NCI-H1417 (cell line): Measurements from ENCODE around the gene NUTM2D.
"Not testable (repeated sequence)": the region's sequence is repeated elsewhere in the genome, so short reads cannot be mapped to it uniquely, and the experiment has no call there.

Source experiments
- DNase-seq, 3 experiments: peaks; one replicate each; lab custom pipeline; 2025; lab: John Stamatoyannopoulos, UW

Gene NUTM2D

GRCh38 chr10:87369514-87370112, 12.1 kb downstream of the NUTM2D start:
- not testable (repeated sequence) for DNase-seq

- not testable (repeated sequence) for DNase-seq
These were observed 16.5 kb downstream of the NUTM2D start for GRCh38 chr10:87374091-87374490.

- not testable (repeated sequence) for DNase-seq
These were observed 21.6 kb downstream of the NUTM2D start for GRCh38 chr10:87379115-87379514.

GRCh38 chr10:87383149-87383857, 25.8 kb downstream of the NUTM2D start:
- DNase-seq, result not testable (repeated sequence)

DNA sequence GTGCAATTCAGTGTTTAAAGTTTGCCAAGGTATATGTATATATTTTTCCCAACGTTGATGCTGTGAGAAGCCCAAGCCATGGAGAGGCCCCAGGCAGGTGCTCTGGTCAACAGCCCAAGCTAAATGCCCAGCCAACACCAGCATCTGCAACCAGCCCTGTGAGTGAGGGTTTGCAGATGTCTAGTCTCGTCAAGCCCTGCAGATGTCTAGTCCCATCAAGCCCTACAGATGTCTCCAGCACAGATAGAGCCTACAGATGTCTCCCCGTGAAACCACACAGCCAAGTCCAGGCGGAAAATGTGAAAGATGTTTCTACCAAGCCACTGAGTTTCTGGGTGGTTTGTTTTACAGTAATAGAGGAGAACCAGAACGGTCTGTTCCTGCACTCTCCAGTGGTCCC, 26.7 kb downstream of the NUTM2D start:
- DNase-seq, result not testable (repeated sequence)

GRCh38 chr10:87385762-87386360, 28.3 kb downstream of the NUTM2D start:
- DNase-seq, result not testable (repeated sequence)

DNA sequence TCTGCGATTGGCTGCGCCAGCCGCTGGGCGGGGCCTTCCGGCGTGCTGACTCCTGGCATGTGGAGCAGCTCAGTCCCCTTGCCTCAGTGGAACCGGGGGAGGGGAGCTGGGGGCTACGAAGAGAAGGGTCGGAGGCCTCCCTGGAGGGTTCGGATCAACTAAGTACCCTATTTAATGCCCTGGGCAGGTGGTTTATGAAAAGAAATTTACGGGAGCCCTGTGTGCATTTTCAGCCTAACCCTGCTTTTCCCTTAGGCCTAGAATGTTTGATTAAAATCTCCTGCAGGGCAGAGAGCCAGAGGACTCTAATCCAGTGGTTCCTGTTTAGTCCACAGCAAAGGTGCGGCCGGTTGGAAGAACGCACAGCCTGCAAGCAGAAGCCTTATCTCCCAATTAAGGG, 33.8 kb downstream of the NUTM2D start:
- DNase-seq, result not testable (repeated sequence)

GRCh38 chr10:87396206-87396605, 38.7 kb downstream of the NUTM2D start:
- DNase-seq, result not testable (repeated sequence)

DNA sequence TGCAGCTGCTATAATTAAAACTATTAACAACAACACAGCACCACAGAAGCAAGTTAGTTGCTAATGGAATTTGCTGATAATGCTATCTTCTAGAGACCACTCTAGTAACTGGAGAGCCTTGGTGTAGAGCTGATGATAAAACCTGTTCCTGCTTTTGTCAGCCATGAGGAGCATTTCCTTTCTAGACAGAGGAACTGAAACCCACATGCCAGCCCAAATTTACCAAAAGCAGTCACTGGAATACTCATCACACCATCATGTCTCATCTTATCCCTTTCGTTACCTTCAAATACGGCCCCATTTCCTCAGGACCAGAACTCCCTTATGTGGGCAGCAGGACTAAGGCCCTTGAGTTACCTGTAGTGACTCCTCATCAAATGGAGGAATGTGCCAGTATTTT, 40.9 kb downstream of the NUTM2D start:
- DNase-seq, result not testable (repeated sequence)

GRCh38 chr10:87407516-87408467, 50.2 kb downstream of the NUTM2D start:
- DNase-seq, result not testable (repeated sequence)

- not testable (repeated sequence) for DNase-seq
These were observed 56.4 kb downstream of the NUTM2D start for GRCh38 chr10:87413921-87414320.
